T47D (cell line): ENCODE measurements around the gene SHPK.
A peak's percentile ranks its signal among the peaks of the same experiment; 100 is the strongest.

Experiments used
- DNase-seq, 2 experiments: peaks; one replicate each; pipeline versions ENCODE4 v3.0.0 to v3.0.0-alpha.2; 2011 to 2012; ENCODE audit warnings: low read depth in 1 of 2, low spot score in 1 of 2
- JUND ChIP-seq: IDR thresholded peaks from 2 replicates; pipeline ENCODE4 v1.6.1; 2012; ENCODE audit warnings: low read depth
- in situ Hi-C: cut with HindIII; loops from 2 replicates; pipeline ENCODE4 v1.10.0; 2016; ENCODE audit warnings: low sequenced_read_pairs, low pct_unique_long_range_greater_than_20kb

Gene SHPK

GRCh38 chr17:3669548-3669947 is 33.5 kb upstream of the SHPK start:
- no peak for TF ChIP-seq JUND
- DNase-seq: no peak
- in situ Hi-C loops: no loop called here

DNA sequence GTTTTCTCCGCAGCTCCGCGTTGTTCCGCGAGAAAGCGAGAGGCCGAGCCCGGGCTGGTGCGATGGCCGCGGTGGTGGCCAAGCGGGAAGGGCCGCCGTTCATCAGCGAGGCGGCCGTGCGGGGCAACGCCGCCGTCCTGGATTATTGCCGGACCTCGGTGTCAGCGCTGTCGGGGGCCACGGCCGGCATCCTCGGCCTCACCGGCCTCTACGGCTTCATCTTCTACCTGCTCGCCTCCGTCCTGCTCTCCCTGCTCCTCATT is 33.0 kb upstream of the SHPK start:
- DNase-seq: no peak
- in situ Hi-C loops: no loop called here
- TF ChIP-seq JUND: no peak

GRCh38 chr17:3668279-3669084 is 32.4 kb upstream of the SHPK start, which contains the start of the genes EMC6 and TAX1BP3:
Gene EMC6, plus strand, starts transcription at chr17:3668812. Its CDS starts 335 bp downstream, at chr17:3669147.
Gene TAX1BP3, minus strand, starts transcription at chr17:3668578. Its CDS starts 52 bp downstream, at chr17:3668526.
- TF ChIP-seq JUND: no peak
- DNase-seq: peak; percentile 94 to 97
- in situ Hi-C loops: no loop called here

- TF ChIP-seq JUND: no peak
- DNase-seq: peak; percentile 73 to 87
- in situ Hi-C loops: no loop called here
These were observed 31.6 kb upstream of the SHPK start for GRCh38 chr17:3667366-3668278.

- no peak for DNase-seq
- no peak for TF ChIP-seq JUND
- in situ Hi-C loops: no loop called here
These were observed 30.5 kb upstream of the SHPK start for GRCh38 chr17:3666516-3666915.

- TF ChIP-seq JUND: no peak
- in situ Hi-C loops: no loop called here
- DNase-seq: no peak
These were observed 29.8 kb upstream of the SHPK start for GRCh38 chr17:3665834-3666233.

DNA sequence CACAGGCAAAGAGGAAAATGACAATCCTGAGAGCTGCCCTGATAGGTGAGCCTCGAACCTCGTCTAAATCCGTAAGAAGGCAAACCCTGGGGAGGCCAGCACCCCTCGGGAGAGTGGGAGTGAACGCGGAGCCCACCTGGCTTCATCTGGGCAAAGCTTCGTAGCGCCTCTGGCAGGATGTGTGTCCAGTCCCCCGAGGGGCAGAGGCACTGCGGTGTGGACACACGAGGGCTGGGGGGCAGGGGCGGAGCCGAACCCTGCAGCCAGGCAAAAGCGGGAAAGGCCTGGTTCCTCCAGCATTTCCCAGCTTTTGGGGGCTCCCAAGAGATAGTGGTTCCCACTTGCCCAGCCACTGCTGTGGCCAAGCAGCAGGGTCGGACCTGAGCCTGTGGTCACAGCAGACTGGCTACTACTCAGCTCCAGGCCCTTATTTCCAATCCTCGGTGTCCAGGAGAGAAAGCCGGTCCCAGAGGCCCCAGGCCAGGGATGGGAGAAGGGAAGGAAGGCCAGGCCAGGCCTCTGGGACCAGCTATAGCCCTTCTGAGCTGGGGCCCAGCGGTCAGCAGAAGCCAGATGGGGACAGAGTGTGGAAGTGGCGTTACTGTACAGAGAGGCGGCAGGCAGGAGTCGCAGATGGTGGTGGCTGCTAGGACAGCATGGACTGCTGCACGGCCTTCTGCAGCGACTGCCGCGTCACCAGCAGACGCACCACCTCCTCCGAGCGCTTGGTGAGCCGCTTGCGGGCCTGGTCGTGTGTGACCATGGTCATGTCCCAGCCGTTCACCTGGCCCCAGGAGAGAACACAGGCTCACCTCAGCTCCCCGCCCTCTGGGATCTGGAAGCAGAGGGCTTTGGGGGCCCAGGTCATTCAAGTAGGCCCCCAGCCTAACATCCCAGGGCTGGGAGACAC is 27.3 kb upstream of the SHPK start:
- no peak for DNase-seq
- in situ Hi-C loops: no loop called here
- no peak for TF ChIP-seq JUND

GRCh38 chr17:3660311-3660891 is 24.4 kb upstream of the SHPK start:
- in situ Hi-C loops: no loop called here
- TF ChIP-seq JUND: no peak
- DNase-seq: no peak

- in situ Hi-C loops: no loop called here
- DNase-seq: no peak
- TF ChIP-seq JUND: no peak
These were observed 23.6 kb upstream of the SHPK start for GRCh38 chr17:3659541-3660111.

- no peak for TF ChIP-seq JUND
- in situ Hi-C loops: no loop called here
- DNase-seq: no peak
These were observed 22.9 kb upstream of the SHPK start for GRCh38 chr17:3658784-3659449.
